GM10266 (cell line): Measurements from ENCODE around the gene MICU1.

Source experiments
- DNase-seq: peaks from one replicate; pipeline ENCODE4 v3.0.0; 2012; ENCODE audit errors: extremely low spot score
- CTCF ChIP-seq: IDR thresholded peaks from 2 replicates; pipeline ENCODE4 v1.5.1; 2012; ENCODE audit warnings: mild to moderate bottlenecking, low read depth; ENCODE audit not compliant: control insufficient read depth, insufficient read depth; ENCODE audit errors: missing control alignments

Gene MICU1

GRCh38 chr10:72379776-72380175 lies 246.1 kb downstream of the MICU1 start:
- no peak for TF ChIP-seq CTCF
- DNase-seq = no peak

DNA sequence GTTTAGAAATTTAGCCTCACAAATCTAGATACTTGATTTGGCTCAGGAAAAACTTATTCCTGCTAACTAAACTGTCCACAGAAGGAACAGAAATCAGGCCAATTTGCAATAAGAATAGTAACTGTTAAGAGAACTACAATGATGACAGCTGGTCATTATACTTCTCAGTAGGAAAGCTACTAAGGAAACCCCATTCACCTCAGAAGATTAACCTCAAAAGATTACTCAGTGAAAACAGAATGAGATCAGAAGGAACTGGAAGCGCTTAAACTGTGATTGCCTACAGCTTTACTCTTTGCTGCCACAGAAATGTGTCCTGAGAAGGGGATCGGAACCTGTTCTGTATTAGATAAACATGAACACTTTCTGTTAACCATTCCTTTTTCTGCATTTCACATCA lies 246.8 kb downstream of the MICU1 start:
- DNase-seq = no peak
- no peak for TF ChIP-seq CTCF

DNA sequence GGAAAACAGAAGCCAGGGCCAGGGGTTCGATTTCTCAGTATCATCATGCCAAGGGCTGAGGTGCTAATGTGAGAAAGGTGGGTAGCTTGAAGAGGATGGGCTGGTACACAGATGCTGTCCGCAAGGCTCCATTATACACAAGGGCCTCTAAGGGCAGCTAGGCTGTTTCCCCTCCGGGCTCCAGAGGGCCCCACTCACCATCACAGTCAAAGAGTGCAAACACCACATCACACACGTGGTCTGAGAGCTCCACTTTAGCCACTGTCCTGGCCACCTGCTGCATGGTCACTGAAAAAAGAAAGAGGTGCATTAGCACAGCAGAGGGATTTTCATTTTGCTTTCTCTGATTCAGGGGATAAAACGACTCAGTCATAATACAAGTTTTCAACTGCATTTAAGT lies 250.3 kb downstream of the MICU1 start:
- DNase-seq = no peak
- TF ChIP-seq CTCF = peak; percentile 12

DNA sequence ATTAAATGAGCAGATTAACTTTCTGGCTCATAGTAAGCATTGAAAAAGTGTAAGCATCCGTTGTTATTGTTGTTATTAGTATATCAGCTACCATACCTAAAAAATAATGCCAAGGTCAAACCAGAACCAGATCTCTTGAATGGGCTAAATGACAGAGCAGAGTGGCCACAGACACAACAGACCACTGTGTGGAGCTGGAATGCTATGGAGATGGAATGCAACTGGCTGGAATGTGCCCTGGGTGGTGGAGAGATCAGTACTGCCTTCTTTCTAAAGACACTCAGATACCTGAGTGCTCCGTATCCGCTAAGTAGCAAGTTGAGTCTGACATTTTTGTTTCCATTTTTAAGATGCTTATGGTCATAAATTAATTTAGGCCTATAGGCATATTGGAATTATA lies 250.7 kb downstream of the MICU1 start:
- no peak for TF ChIP-seq CTCF
- DNase-seq = no peak

DNA sequence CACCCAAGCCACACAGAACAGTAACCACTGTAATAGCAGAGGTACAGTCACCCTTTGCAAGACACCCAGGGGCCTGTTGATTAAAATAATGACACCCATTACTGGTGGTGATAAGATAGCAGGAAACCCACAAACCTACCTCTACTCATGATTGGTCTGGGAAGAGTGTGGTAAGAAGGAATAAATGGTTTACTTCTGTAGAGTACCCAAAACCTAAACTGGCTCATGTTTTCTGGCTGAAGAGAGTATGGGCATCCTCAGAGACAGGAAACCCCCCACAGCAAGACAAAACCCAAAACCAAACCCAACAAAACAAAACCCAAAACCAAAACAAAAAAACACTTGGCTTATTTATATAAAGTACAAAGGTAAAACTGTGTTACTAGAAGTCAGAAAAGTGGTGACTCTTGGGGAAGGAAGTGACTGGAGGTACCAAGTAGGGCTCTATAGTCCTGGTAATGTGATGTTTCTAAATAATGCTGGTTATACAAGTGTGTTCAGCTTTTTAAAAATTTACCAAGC lies 255.6 kb downstream of the MICU1 start:
- TF ChIP-seq CTCF = no peak
- DNase-seq = no peak

DNA sequence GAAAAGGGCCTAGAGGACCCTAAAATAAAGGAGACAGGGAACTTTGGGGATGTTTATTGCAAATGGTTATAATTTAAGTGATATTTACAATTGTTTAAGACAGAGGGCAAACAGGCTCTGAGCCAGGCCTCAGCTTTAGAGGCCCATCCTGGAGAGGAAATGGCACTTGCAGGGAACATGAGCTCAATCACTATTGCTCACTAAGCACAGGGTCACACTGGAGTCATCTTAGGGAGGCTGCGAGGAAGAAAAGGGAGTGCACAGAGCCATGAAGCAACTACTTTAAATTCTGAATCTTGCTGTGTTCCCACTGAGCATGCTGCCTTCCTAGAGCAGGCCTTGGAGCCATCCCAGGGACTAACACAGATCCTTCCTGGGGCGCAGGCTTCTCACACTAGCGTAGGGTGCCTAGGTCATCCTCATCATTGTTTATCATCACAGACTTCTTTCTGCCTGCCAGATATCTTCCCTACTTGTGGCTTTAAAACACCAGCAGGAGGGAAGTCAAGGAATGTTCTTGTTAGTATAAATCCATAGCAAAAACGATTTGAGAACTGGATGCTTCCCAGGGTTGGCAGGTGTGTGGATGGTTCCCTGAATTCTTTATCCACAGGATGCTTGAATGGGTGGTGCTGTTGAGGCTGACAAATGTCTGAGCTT lies 258.4 kb downstream of the MICU1 start:
- DNase-seq = no peak
- no peak for TF ChIP-seq CTCF

- DNase-seq = no peak
- no peak for TF ChIP-seq CTCF
These were observed 260.6 kb downstream of the MICU1 start for GRCh38 chr10:72365106-72365895.
